ENCODE data around the gene NRTN. TPM values are rescaled to one million over a fixed set of nuclear protein-coding genes. Genes with fewer than 3 reads are reported as not detected.

NRTN gene
- total and polyA plus RNA-seq, 2 of the 13 experiments (the other 11 are each of a cell fraction or from before 2014, with no cell fraction given): 4.1 to 5.3 TPM

GRCh38 chr19:5826531-5827341 lies 21.9 kb downstream of the NRTN start (continued):
- TF ChIP-seq RERE (CRISPR knock-in tag; IDR thresholded peaks at IDR 0.05; ENCODE audit: low read depth) (peak; percentile 38; the same call in 1 of the 2 replicates), ZNF562 (CRISPR knock-in tag; IDR thresholded peaks at IDR 0.05; ENCODE audit: borderline replicate concordance) (no peak), ZNF101 (CRISPR knock-in tag; IDR thresholded peaks at IDR 0.05; ENCODE audit: borderline replicate concordance, low read depth) (no peak), ZNF263 (CRISPR knock-in tag; IDR thresholded peaks at IDR 0.05) (no peak), ZNF891 (CRISPR knock-in tag; IDR thresholded peaks at IDR 0.05) (no peak), ZNF614 (CRISPR knock-in tag; IDR thresholded peaks at IDR 0.05; ENCODE audit: borderline replicate concordance) (peak; percentile 72; the same call in 1 of the 2 replicates), SUZ12 (IDR thresholded peaks at IDR 0.05; ENCODE audit: low read depth, low read length) (no peak), ZNF747 (CRISPR knock-in tag; IDR thresholded peaks at IDR 0.05; ENCODE audit: borderline replicate concordance) (no peak), ZNF83 (CRISPR knock-in tag; IDR thresholded peaks at IDR 0.05; ENCODE audit: borderline replicate concordance) (no peak), ETV6 (CRISPR knock-in tag; conservative IDR thresholded peaks at IDR 0.05) (no peak), ERF (CRISPR knock-in tag; IDR thresholded peaks at IDR 0.05) (peak; percentile 50; the same call in 1 of the 2 replicates), KLF13 (CRISPR knock-in tag; IDR thresholded peaks at IDR 0.05) (no peak), ZEB1 (IDR thresholded peaks at IDR 0.05; ENCODE audit: insufficient replicate concordance, low read depth) (peak; percentile 58), CEBPB (IDR thresholded peaks at IDR 0.05; ENCODE audit: borderline replicate concordance, low read depth, low read length) (peak; percentile 41; the same call in 1 of the 2 replicates), KAT8 (CRISPR knock-in tag; IDR thresholded peaks at IDR 0.05) (no peak; the same call in 1 of the 2 replicates), PPARG (CRISPR knock-in tag; conservative IDR thresholded peaks at IDR 0.05) (no peak), HHEX (CRISPR knock-in tag; IDR thresholded peaks at IDR 0.05) (peak; percentile 15; the same call in 1 of the 2 replicates), FOXM1 (CRISPR knock-in tag; IDR thresholded peaks at IDR 0.05) (no peak), ARNT (IDR thresholded peaks at IDR 0.05) (no peak), ZNF251 (CRISPR knock-in tag; IDR thresholded peaks at IDR 0.05) (no peak)
- TF ChIP-seq, protein P1, sequence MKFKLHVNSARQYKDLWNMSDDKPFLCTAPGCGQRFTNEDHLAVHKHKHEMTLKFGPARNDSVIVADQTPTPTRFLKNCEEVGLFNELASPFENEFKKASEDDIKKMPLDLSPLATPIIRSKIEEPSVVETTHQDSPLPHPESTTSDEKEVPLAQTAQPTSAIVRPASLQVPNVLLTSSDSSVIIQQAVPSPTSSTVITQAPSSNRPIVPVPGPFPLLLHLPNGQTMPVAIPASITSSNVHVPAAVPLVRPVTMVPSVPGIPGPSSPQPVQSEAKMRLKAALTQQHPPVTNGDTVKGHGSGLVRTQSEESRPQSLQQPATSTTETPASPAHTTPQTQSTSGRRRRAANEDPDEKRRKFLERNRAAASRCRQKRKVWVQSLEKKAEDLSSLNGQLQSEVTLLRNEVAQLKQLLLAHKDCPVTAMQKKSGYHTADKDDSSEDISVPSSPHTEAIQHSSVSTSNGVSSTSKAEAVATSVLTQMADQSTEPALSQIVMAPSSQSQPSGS (CRISPR knock-in tag; IDR thresholded peaks at IDR 0.05): peak; percentile 62; the same call in 1 of the 2 replicates
- TF ChIP-seq, protein P2, sequence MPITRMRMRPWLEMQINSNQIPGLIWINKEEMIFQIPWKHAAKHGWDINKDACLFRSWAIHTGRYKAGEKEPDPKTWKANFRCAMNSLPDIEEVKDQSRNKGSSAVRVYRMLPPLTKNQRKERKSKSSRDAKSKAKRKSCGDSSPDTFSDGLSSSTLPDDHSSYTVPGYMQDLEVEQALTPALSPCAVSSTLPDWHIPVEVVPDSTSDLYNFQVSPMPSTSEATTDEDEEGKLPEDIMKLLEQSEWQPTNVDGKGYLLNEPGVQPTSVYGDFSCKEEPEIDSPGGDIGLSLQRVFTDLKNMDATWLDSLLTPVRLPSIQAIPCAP (CRISPR knock-in tag; IDR thresholded peaks at IDR 0.05; ENCODE audit: low read depth): no peak
